GM19455 (cell line): ENCODE results near the gene DCT.

ENCODE experiments used
- ATAC-seq: cut with Tn5 transposase; IDR thresholded peaks from one replicate; pipeline ENCODE4 v1.9.1; 2021; ENCODE audit not compliant: unreplicated experiment

Gene DCT

DNA sequence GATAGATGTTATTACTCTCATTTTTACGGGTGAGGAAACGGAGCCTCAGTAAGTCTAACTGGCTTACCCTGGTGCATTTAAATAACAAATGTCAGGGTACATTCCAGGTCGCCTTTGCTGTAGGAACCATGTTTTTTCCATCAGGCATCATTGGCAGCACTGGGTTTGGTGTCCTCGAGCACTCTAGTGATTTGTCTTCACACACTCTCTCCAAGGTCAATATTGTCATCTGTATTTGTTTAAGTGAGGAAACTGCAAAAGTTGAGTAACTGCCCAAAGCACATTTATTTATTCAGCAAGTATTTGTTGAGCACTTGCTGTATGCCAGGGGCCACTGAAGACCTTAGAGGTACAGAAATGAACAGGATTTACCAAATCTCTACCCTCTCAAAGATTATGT lies 78.6 kb downstream of the DCT start:
- ATAC-seq = no peak

DNA sequence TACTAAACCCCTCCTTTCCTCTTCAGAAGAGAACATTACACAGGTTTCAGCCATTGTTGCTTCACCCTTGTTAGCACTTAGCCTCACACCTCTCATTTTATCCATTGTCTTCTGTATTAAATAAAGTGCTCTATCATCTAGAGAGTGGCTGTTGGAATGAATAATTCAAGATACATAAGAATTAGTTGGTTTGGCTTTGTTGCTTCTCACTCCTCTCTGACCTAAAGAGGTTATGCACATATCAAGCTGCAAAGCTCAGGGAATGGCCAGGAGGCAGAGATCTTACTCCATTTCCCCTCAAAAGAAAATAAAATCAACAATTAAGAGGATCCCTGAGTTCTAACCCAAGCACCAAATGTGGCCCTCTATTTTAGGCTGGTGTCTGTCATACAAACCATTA lies 79.7 kb downstream of the DCT start:
- ATAC-seq = no peak

DNA sequence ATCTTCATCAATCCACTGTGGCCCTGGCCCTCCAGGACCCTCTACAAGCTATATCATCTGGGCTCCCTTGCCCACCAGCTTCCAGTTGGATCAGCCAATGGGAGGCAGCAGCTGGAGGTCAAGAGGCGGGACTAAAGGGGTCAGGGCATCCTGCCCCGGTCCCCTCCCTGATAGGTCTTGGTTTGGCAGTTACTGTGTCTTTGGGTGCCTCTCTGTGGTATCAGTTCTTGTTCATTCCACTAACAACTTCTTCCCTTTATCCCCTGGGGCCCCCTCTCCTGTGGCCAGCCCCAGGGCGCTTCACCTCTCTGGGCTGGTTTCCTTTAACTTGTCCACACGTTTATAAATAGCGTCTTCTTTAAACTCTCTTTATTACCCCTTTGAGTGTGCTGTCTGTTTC lies 83.6 kb downstream of the DCT start:
- no peak for ATAC-seq

DNA sequence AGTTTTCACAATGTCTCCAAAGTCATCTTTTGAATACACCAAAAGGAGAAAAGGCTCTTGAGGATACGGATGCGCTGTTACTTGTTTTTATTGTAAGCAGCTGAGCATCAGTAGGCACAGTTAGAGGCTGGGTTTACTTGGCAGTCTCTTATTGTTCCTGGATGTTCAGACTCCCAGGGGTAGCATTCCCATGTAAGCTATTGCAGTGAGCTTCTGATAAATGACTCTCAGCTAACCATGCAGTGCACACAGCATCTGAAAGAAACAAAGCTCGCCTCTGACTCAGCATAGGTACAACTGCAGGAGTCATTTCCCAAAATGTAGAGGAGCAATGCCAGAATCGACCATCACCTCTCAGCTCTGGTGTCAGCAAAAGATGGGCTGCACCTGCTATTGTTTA lies 84.8 kb downstream of the DCT start:
- no peak for ATAC-seq

DNA sequence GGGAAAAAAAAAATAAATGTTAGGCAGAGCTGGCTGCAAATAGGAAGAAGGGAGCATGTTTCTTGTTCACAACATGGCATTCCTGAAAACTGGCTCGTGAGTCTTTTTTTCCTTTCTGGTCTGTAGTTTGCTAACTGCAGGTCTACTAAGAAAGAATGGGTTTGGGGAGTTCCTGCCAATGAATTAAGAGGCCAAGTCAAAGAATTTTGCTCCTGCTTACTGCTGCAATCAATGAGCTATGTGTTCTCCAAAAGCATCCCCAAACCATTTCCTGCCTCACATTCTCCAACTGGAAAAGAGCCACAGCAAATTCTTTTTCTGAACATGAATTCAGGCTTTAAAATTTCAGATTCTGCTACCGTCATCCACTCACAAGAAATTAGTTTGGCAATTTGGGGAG lies 88.6 kb downstream of the DCT start:
- no peak for ATAC-seq

DNA sequence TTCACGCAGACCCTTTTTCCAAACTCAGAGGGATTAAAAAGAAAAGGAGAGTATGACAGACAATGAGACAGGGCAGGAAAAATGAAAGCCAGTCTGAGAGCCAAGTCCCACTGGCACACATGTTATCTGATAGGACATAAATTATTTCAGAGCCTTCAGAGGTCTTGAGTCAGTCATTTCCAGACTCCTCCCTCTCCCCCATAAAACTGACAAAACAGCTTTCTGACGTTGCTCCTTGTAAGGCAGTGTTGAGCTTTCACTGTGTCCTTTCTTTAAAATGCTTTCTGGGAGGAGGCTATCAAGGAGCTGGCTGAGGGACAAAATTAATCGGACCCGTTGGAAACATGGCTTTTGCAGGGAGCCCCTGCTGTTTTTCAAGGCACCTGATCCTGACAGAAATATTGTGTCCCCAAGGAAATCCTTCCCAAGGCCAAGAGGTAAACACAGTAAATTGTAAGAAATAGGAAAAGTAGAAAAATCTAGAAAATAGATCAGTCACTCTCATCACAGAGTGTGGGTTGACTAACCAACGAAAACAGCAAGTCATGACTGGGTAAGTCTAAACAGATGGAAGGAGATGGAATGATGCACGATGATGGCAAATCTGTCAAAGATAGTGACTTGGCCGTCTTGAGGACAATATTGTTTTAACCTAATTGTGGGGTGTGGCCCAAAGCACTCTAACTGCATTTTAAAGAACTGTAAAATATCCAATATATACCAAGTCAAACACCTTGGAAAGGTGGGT lies 89.7 kb downstream of the DCT start:
- ATAC-seq = no peak

DNA sequence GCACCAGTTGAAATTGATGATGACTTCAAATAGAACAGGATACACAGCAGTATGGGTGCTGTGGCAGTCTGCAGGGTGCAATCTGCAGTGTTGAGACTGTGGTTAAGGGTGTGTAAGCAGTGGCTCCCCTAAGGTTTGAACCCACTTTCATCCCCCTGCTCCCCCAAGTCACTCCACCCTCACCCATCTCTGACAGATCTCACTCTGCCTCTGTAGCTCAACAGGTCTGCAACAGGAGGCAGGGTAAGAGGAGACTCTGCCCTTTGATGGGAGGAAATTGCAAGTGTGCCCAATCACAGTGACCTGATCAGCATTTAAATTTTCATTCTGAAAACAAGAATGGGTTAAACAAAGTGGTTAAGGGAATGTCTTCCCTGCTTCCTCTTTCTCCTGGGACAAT lies 92.4 kb downstream of the DCT start:
- ATAC-seq = no peak
